DMS114 treated with DMSO at 0.1 percent for 48 hours (cell line): ENCODE data around the gene SLC27A3.
"Not testable (repeated sequence)": the region's sequence is repeated elsewhere in the genome, so short reads cannot be mapped to it uniquely, and the experiment has no call there.

Source experiments
- DNase-seq: peaks from one replicate; lab custom pipeline; 2025; ENCODE audit not compliant: unreplicated experiment; lab: John Stamatoyannopoulos, UW

SLC27A3 gene

DNA sequence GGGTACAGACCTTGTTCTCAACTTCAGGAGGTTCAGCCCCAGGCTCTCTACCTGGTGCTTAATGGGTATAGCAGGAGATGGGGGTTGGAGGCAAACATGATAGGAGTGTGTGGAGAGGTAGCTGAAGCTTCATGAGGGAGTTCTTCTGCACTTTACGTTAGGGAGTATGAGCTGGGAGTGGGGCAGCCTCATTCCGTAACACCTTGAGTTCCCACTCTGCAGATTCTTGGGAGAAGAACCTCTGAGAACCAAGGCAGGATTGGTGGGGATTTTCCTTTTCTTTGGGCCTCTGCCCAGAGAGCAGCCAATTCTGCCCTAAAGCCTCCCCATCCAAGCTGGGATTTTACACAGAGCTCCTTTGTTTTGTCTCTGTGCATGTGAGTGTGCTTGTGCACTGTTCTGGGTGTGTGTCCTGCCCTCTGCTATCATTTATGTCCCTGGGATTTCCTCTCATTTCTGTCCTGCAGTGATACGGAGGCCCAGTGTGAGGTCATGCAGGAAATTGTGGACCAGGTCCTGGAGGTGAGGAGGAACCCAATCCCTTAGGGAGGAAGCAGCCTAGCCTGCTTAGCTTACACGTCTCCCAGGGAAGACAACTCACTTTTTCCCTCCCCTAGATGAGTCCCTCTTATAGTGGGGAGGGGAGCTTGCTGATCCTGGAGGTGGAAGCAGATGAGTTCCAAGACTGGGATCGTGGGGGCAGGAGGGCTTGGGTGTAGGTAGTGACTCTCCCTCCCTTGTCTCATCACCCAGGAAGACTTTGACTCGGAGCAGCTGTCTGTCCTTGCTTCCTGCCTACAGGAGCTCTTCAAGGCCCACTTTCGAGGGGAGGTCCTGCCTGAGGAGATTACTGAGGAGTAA lies 11.6 kb upstream of the SLC27A3 start:
- no peak for DNase-seq

DNA sequence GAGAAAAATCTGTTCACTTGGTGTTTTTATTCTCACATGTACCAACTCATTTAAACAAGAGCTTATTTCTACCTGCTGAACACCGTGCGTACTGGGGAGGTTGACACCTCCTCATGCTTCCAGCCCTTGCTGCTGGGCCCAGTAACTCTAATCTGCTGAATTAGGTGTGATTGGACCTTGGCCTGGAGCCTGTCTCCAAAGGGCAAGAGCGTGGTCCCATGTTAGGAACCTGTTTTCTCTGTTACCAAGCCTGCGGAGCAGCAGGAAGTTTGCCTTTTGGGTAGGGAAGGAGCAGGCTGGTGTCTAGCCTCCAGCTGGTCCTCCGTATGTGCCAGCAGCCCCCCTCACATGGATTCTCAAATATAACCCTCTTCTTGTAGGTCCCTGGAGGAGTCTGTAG lies 10.9 kb upstream of the SLC27A3 start:
- DNase-seq: no peak

DNA sequence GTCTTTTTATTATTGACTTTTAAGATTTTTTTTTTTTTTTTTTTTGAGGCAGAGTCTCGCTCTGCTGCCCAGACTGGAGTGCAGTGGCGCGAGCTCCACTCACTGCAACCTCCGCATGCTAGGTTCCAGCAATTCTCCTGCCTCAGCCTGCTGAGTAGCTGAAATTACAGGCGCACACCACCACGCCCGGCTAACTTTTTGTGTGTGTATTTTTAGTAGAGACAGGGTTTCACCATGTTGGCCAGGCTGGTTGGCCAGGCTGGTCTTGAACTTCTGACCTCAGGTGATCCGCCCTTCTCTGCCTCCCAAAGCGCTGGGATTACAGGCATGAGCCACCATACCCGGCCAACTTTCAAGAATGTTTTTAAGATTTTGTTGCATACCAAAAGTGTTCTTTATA lies 8.5 kb upstream of the SLC27A3 start:
- not testable (repeated sequence) for DNase-seq

DNA sequence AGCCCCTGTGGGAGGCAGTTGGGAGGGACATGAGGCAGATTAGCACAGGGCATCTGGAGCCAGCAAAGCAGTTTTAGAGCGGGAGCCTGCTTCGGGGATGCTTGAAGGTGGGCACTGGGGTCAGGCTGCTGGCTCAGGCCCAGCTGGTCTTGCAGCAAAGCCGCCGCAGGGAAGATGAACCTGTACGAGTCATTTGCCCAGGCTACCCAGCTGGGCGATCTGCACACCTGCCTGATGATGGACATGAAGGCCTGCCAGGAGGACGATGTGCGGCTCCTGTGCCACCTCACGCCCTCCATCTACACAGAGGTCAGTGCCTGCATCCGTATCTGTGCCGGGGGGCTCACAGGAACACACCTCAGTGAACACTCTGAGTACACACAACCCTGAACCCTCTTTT lies 7.7 kb upstream of the SLC27A3 start:
- DNase-seq: no peak

DNA sequence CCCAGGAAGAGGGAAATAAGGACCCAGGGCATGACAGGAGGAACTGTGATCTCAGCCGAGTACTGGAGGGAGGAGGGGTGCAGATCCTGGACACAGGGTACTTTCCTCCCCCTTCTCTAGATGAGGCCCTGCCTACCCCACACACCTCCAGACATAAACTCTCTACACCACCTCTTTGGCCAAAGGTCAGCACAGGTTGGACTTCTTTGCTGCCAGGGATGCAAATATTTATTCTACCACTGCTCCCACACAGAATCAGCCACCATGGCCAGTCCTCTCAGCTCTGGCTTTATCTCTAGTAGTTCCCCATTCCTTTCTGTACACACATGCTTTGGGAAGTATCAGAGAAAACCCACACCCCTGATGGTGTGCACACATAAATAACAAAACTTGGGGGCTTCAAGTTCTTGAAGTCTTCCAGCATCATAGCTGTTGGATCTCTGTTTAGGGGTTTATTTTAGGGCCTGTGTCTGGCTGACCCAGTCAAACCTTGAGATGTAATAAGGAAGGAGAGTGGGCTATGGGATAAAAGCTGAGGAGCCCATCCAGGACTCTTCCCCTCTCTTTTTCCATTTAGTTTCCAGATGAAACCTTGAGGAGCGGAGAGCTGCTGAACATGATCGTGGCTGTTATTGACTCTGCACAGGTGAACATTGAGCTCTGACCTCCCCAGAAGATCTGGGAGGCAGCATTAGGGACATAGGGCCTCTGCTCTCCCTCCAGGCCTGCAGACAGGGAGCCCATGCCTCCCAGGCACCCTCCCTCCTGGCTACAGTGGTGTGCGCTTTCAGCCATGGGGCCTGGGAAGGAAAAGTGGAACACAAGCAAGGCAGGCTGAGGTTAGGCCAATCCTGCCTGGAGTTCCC lies 6.7 kb upstream of the SLC27A3 start:
- no peak for DNase-seq

DNA sequence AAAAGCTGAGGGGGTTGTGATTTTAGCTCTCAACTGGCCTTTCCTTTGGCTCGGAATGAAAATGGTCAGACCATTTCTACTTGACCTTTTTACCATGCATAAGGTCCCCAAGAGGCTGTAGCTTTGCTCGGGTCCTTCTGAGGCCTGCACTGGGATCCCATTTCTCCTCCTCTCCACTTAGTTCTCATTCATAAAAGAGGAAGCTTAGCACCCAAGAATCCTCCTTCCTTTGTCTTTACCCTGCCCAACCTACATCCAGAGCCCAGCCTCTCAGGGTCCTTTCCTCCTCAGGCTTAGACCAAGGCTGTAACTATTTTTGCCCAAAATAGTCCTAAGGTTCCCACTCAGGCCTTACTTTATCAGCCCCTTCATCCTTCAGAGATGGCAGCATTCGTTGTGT lies 6.0 kb upstream of the SLC27A3 start:
- no peak for DNase-seq

DNA sequence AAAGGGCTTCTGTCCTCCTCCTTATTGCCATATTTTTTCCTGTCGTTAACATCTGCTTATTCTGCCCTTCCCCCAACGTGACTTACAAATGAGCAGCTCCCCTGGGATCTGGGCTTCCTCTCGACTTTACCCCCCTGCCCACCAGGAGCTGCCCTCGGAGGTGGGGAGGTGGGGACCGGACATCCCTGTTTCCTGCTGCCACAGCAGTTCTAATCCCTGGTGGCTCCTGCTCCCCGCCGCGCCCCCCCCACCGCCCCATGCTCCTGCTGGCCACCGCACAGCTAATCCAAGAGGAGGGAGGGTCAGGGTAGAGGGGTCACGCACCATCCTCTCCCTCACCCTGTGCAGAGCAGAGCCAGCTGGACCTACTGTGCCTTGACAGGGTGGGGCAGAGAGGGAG lies 4.4 kb upstream of the SLC27A3 start:
- no peak for DNase-seq

DNA sequence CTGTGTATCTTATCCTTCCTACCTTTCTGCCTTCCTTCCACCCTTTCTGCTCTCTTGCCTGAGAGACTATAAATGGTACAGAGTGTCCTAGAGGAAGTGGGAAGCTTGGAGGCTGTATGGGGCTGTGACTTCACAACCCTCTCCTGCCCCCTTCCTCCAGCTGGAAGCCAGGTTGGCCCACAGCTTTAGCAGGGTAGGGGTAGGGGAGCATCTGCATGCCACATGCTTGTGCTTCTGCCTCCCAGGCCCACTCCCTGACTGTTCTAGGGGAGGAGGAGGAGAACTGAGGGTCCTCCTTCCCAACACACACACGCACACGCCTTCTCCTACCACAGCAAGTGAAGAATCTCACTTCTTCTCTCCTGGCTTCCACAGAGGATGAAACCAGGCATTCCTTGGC lies 3.9 kb upstream of the SLC27A3 start:
- DNase-seq: no peak

DNA sequence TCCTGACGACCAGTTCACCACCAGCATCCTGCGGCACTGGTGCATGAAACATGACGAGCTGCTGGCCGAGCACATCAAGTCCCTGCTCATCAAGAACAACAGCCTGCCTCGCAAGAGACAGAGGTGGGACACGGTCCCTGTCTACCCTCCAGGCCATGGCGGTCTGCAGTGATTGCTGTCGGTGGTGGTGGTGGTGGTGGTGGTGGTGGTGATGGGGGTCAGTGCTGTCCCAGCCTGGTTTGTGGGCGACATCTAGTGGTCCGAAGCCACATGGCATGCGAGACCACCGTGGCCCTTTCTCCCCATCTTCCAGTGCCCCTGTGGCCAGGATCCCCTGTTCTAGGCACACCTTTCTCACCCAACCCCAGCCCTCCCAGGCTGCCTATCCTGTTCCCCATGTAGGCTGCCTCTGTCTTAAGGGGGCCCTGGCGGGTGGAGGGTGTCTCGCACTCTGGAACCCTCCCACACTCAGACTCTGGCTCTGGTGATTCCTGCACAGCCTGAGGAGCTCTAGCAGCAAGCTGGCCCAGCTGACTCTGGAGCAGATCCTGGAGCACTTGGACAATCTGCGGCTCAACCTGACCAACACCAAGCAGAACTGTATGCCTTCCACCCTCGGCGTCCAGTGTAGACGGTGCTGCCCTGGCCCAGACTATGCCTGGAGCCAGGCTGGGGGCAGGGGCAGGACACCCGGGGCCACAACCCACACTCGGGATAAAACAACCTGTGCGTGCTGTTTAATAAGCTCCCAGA lies 3.2 kb upstream of the SLC27A3 start:
- DNase-seq: no peak

DNA sequence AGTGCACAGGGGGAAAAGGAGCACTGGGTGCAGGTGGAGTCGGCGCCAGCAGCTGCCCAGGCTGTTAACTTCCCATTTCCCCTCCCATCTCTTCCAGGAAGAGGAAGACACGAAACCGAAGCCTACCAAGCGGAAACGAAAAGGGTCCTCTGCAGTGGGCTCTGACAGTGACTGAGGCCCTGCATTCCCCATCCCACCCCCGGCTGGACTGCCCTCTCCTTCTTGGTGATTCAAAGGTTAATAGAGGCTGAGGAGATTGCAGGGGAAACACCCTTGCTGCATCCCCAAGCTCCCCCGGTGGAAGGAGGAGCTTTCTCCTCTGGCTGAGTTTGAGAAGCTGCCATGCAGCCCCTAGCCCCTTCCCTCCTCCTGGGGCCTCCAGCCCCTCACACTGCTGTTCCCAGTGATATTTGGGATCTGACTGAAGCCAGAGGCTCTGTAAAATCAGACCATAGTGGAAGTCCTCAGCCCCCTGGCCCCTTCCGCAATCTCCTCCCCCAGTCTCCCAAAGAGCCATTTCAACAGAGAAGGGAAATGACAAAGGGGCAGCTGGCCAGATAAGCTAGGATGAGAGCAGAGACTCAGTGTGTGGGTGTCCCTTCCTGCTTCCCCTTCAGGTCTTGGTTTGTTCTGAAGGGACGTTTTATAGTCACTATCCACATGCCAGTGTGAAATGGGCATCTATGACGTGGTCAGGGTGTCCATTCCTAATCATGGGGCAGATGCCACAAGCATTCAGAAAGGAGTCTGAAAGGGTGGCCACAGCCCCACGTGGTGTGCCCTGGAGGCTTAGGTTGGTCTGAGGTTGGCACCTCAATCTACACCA lies 1.9 kb upstream of the SLC27A3 start:
- DNase-seq: no peak

DNA sequence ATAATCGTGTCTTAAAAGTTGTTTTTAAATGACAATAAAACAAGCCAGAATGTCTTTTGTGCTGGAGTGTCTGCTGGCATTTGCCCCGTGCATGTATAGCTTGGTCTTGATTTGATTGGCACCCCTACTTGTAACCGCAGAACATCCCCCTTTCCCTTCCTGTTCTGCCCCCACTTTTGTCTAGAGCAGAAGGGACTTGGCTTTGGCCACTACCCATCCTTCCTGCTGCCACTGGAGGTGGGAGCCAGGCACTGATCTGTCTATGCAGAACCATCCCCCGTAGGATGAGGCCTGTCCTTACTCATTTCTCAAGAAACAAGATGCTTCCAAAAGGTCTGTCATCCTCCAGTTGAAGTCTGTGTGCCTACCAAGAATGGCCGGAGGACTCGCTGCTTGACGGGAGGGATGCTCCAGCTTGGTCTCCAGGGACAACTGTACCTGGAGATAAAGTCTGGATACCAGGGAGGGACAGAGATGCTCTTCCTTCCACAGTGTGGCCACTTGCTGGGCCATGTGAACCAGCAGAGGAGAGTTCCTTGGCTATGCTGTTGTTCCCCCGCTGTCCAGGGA lies 1.1 kb upstream of the SLC27A3 start:
- no peak for DNase-seq

DNA sequence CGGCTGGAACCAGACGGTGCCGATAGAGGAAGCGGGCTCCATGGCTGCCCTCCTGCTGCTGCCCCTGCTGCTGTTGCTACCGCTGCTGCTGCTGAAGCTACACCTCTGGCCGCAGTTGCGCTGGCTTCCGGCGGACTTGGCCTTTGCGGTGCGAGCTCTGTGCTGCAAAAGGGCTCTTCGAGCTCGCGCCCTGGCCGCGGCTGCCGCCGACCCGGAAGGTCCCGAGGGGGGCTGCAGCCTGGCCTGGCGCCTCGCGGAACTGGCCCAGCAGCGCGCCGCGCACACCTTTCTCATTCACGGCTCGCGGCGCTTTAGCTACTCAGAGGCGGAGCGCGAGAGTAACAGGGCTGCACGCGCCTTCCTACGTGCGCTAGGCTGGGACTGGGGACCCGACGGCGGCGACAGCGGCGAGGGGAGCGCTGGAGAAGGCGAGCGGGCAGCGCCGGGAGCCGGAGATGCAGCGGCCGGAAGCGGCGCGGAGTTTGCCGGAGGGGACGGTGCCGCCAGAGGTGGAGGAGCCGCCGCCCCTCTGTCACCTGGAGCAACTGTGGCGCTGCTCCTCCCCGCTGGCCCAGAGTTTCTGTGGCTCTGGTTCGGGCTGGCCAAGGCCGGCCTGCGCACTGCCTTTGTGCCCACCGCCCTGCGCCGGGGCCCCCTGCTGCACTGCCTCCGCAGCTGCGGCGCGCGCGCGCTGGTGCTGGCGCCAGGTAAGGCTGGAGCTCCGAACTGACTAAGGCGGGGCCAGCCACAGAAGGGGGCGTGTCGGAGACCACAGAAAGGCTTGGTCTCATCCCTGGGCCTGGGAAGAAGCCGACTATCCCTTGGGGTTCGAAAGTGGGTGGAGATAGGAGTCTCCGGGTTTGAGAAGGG lies 486 bp downstream of the SLC27A3 start:
- peak; percentile 24 for DNase-seq

DNA sequence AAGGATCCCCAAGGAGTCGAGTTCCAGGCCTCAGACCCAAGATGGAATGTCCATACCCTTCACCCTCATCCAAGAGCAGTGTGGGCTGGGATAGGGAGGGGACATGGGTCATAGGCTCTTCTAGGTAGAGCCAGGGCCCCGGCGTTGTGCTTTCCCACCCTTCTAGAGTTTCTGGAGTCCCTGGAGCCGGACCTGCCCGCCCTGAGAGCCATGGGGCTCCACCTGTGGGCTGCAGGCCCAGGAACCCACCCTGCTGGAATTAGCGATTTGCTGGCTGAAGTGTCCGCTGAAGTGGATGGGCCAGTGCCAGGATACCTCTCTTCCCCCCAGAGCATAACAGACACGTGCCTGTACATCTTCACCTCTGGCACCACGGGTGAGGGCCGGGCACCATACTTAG lies 1.1 kb downstream of the SLC27A3 start:
- no peak for DNase-seq

DNA sequence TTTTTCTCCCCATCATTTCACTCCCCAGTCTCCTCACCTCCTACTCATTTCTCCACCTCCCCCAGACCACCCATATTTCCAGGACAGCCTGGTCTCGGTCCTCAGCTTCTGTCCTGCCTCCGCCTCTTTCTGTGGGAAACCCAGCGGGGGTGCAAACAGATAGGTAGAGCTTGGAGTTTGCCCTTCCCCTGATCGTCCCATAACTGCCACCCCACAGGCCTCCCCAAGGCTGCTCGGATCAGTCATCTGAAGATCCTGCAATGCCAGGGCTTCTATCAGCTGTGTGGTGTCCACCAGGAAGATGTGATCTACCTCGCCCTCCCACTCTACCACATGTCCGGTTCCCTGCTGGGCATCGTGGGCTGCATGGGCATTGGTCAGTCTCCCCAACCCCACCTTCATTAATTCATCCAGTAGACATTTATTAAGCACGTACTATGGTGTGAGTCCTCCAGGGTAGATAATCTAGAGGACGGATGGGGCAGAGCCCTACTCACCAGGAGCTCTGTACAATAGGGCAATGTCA lies 1.7 kb downstream of the SLC27A3 start:
- DNase-seq: no peak

DNA sequence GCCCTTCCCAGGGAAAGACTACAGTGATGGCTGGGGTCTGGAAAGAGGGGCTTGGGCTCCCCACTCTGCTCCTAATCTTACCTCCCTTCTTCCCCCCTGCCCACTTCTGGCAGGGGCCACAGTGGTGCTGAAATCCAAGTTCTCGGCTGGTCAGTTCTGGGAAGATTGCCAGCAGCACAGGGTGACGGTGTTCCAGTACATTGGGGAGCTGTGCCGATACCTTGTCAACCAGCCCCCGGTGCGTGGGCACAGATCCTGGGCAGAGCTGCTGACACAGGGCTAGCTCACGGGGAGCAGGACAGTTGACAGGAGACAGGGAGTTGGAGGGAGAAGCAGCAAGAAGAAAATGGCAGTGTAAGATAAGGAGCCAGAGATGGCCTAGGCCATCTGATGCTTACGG lies 2.4 kb downstream of the SLC27A3 start:
- DNase-seq: no peak

DNA sequence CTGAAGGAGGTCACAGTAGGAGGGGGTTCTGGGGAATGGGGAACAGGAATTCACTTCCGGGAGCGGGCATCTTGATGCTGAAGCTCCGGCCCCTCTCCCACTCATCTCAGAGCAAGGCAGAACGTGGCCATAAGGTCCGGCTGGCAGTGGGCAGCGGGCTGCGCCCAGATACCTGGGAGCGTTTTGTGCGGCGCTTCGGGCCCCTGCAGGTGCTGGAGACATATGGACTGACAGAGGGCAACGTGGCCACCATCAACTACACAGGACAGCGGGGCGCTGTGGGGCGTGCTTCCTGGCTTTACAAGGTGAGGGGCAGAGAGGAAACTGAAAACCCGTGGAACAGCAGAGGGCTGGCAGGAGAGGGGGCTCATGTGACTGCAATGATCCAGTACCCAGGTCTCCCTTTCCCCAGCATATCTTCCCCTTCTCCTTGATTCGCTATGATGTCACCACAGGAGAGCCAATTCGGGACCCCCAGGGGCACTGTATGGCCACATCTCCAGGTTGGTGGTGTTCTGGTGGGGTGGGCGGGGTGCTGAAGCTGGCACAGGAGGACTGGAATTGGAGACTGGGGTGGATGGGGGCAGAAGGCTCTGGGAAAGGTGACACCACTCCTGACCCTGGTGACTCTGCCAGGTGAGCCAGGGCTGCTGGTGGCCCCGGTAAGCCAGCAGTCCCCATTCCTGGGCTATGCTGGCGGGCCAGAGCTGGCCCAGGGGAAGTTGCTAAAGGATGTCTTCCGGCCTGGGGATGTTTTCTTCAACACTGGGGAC lies 3.0 kb downstream of the SLC27A3 start:
- DNase-seq: no peak

DNA sequence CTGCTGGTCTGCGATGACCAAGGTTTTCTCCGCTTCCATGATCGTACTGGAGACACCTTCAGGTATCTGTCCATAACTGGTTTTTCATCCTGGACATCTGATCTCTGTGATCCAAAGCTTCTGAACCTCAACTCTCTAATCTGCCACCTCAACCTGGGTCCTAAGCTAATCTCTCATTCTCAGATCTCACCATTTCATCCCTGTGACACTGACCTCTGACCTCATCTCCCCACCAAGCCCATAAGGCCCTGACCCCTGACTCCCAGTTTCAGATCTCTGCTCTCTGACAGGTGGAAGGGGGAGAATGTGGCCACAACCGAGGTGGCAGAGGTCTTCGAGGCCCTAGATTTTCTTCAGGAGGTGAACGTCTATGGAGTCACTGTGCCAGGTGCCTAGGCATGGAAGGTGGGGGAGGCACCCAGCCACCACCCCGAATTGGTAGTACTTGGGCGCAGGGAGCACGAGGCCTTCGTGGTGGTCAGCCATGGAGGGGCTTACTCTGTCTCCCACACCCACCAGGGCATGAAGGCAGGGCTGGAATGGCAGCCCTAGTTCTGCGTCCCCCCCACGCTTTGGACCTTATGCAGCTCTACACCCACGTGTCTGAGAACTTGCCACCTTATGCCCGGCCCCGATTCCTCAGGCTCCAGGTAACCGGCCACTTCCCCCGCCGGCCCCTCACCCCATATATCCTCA lies 3.8 kb downstream of the SLC27A3 start:
- DNase-seq: no peak
